ENCODE results near the gene RPS23. TPM values are rescaled to one million over a fixed set of nuclear protein-coding genes. Genes with fewer than 3 reads are reported as not detected.

The RPS23 gene
- total RNA-seq (ENCODE audit: insufficient read depth, low replicate concordance), result 5,206 TPM

GRCh38 chr5:82277987-82278710 lies at the start of gene RPS23:
RPS23 (minus strand) TSS chr5:82278354; CDS start chr5:82278323, 31 bp downstream.
- peak; percentile 96 for DNase-seq (ENCODE audit: low spot score)

- no peak for DNase-seq (ENCODE audit: low spot score)
Measured at GRCh38 chr5:82327941-82328340, 49.8 kb upstream of the RPS23 start.

- no peak for DNase-seq (ENCODE audit: low spot score)
Measured at GRCh38 chr5:82325996-82326395, 47.8 kb upstream of the RPS23 start.

- no peak for DNase-seq (ENCODE audit: low spot score)
Measured at GRCh38 chr5:82325155-82325554, 47.0 kb upstream of the RPS23 start.

- DNase-seq (ENCODE audit: low spot score), result no peak
Measured at GRCh38 chr5:82320966-82321365, 42.8 kb upstream of the RPS23 start.

GRCh38 chr5:82319651-82320376 lies 41.7 kb upstream of the RPS23 start:
- no peak for DNase-seq (ENCODE audit: low spot score)

GRCh38 chr5:82319192-82319591 lies 41.0 kb upstream of the RPS23 start:
- no peak for DNase-seq (ENCODE audit: low spot score)

GRCh38 chr5:82314964-82315758 lies 37.0 kb upstream of the RPS23 start:
- no peak for DNase-seq (ENCODE audit: low spot score)

- peak; percentile 61 for DNase-seq (ENCODE audit: low spot score)
Measured at GRCh38 chr5:82313016-82313415, 34.9 kb upstream of the RPS23 start.

GRCh38 chr5:82312373-82312856 lies 34.3 kb upstream of the RPS23 start:
- peak; percentile 88 for DNase-seq (ENCODE audit: low spot score)

- peak; percentile 40 for DNase-seq (ENCODE audit: low spot score)
Measured at GRCh38 chr5:82309091-82309531, 31.0 kb upstream of the RPS23 start.

GRCh38 chr5:82308416-82308815 lies 30.3 kb upstream of the RPS23 start:
- DNase-seq (ENCODE audit: low spot score), result no peak

GRCh38 chr5:82307451-82307850 lies 29.3 kb upstream of the RPS23 start:
- DNase-seq (ENCODE audit: low spot score), result no peak

GRCh38 chr5:82306151-82306550 lies 28.0 kb upstream of the RPS23 start:
- no peak for DNase-seq (ENCODE audit: low spot score)

GRCh38 chr5:82301190-82301589 lies 23.0 kb upstream of the RPS23 start:
- no peak for DNase-seq (ENCODE audit: low spot score)

- DNase-seq (ENCODE audit: low spot score), result no peak
Measured at GRCh38 chr5:82298668-82299067, 20.5 kb upstream of the RPS23 start.

GRCh38 chr5:82297711-82298110 lies 19.6 kb upstream of the RPS23 start:
- DNase-seq (ENCODE audit: low spot score), result no peak

- no peak for DNase-seq (ENCODE audit: low spot score)
Measured at GRCh38 chr5:82296929-82297328, 18.8 kb upstream of the RPS23 start.

GRCh38 chr5:82295959-82296531 lies 17.9 kb upstream of the RPS23 start:
- no peak for DNase-seq (ENCODE audit: low spot score)

GRCh38 chr5:82295144-82295543 lies 17.0 kb upstream of the RPS23 start:
- DNase-seq (ENCODE audit: low spot score), result no peak

GRCh38 chr5:82291420-82291819 lies 13.3 kb upstream of the RPS23 start:
- no peak for DNase-seq (ENCODE audit: low spot score)

- no peak for DNase-seq (ENCODE audit: low spot score)
Measured at GRCh38 chr5:82290908-82291307, 12.8 kb upstream of the RPS23 start.
